ENCODE measurements around the gene UBTD2. TPM values are rescaled to one million over a fixed set of nuclear protein-coding genes. Genes with fewer than 3 reads are reported as not detected.

Gene UBTD2
- total and polyA plus RNA-seq, 11 donors = 5.0 to 13.3 (median 9.7) TPM

- no peak for ATAC-seq
- H3K27ac ChIP-seq = peak overlapping the region in 1 of 12 donors; percentile 98
- H3K9me3 ChIP-seq = no peaks in the 10 kb centered on the region
- DNase-seq = no peak
- intact Hi-C loops (cut with DNase I) = loop anchor here in 4 of 10 donors (10.0 kb wide), 4 partner anchors 103 to 277 kb away; partner anchors contain the start of gene UBTD2 (in 1 of the 4)
- peaks cover 3 to 91% (median 46%) of the 10 kb centered on the region in 12 donors for H3K4me1 ChIP-seq
- H3K36me3 ChIP-seq = peaks cover 0 to 13% (median 0%) of the 10 kb centered on the region in 9 donors
- 95 to 99% (median 97%) methylated on average over 6 of the region's 6 CpGs for WGBS, 4 donors
- H3K27me3 ChIP-seq = no peaks in the 10 kb centered on the region
- no peak overlapping the region for H3K4me3 ChIP-seq
- TF ChIP-seq CTCF (IDR thresholded peaks at IDR 0.05) (no peak), POLR2A (IDR thresholded peaks at IDR 0.05) (no peak)
These were observed 101.3 kb downstream of the UBTD2 start for GRCh38 chr5:172182291-172182690.

- ATAC-seq (no peak), DNase-seq (no peak)
- no peak overlapping the region for H3K4me3 ChIP-seq
- H3K36me3 ChIP-seq = peaks cover 0 to 13% (median 0%) of the 10 kb centered on the region in 9 donors
- no peaks in the 10 kb centered on the region for H3K27me3 ChIP-seq
- H3K4me1 ChIP-seq = peaks cover 0 to 94% (median 38%) of the 10 kb centered on the region in 12 donors
- no peaks in the 10 kb centered on the region for H3K9me3 ChIP-seq
- no peak for TF ChIP-seq POLR2A (IDR thresholded peaks at IDR 0.05)
- TF ChIP-seq CTCF (IDR thresholded peaks at IDR 0.05) = no peak
- H3K27ac ChIP-seq = peak overlapping the region in 1 of 12 donors; percentile 93
- intact Hi-C loops (cut with DNase I) = loop anchor here in 4 of 10 donors (10.0 kb wide), 4 partner anchors 104 to 276 kb away; partner anchors contain the start of gene UBTD2 (in 1 of the 4)
- WGBS, 4 donors = 92 to 98% (median 97%) methylated on average over 9 of the region's 9 CpGs
These were observed 102.6 kb downstream of the UBTD2 start for GRCh38 chr5:172180936-172181335.

- peaks cover 8 to 95% (median 42%) of the 10 kb centered on the region in 12 donors for H3K4me1 ChIP-seq
- peak overlapping the region; percentile 52 to 93 (median 80) for H3K27ac ChIP-seq
- H3K9me3 ChIP-seq = no peaks in the 10 kb centered on the region
- DNase-seq (peak in 4 of 5 donors; percentile 35 to 67 (median 58)), ATAC-seq (peak; percentile 19 to 84 (median 55))
- H3K36me3 ChIP-seq = peaks cover 0 to 13% (median 0%) of the 10 kb centered on the region in 9 donors
- WGBS, 4 donors = 30 to 46% (median 38%) methylated on average over 18 of the region's 18 CpGs
- H3K27me3 ChIP-seq = no peaks in the 10 kb centered on the region
- H3K4me3 ChIP-seq = peak overlapping the region in 10 of 12 donors; percentile 9 to 46 (median 25)
- TF ChIP-seq POLR2A (IDR thresholded peaks at IDR 0.05) (no peak), CTCF (IDR thresholded peaks at IDR 0.05) (no peak)
- intact Hi-C loops (cut with DNase I) = loop anchor here in 1 of 10 donors (5.0 kb wide), 1 partner anchor 57 kb away; no protein-coding TSS in a partner anchor
These were observed 104.3 kb downstream of the UBTD2 start for GRCh38 chr5:172178991-172179989.

Measured in heart left ventricle (tissue), 16 donors.